OCI-M1 (cell line): Measurements from ENCODE around the gene FRMD3.

Experiments used
- DNase-seq: peaks from one replicate; lab custom pipeline; 2025; lab: John Stamatoyannopoulos, UW

The FRMD3 gene

GRCh38 chr9:83473488-83473971 lies 64.7 kb downstream of the FRMD3 start:
- peak; percentile 60 for DNase-seq

GRCh38 chr9:83472764-83473163 lies 65.4 kb downstream of the FRMD3 start:
- peak; percentile 17 for DNase-seq

- DNase-seq, result no peak
These were observed 66.0 kb downstream of the FRMD3 start for GRCh38 chr9:83472221-83472665.

DNA sequence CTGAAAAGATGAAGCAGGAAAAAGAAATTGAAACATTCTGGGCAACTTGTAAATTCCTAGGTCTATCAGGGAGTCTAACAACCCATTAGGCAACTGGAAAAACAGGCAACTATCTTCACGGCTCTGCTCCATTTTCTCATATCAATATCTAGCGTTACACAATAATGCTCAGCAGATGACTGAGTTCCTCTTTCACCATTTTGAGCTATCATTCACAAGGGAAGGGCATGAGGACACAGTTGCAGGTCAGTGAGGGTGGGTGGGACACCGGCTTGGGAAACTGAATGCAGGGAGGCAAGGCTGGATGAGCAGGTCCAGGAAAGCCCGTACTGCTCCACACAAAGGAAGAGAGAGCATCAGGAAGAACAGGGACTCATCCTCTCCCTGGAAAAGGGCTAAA lies 67.0 kb downstream of the FRMD3 start:
- DNase-seq, result peak; percentile 58

GRCh38 chr9:83469722-83470121 lies 68.5 kb downstream of the FRMD3 start:
- no peak for DNase-seq

- no peak for DNase-seq
These were observed 69.4 kb downstream of the FRMD3 start for GRCh38 chr9:83468821-83469220.

DNA sequence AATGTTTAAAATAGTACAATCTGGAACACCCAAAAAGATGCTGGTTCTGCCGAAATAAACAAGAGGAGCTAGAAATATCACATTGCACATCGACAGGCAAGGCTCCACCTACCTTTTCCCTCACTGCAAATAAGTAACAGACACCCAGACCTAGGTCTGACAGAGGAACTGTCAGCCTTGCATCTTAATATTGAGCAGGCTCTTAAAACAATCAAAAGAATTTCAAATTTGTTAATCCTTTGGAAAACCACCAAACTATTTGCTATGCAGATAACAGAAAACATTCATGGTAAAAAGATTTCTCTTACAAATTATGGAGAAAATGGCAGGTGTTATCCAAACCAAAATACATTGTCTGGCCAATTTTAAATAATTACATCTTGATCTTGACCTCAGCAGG lies 71.3 kb downstream of the FRMD3 start:
- no peak for DNase-seq

DNA sequence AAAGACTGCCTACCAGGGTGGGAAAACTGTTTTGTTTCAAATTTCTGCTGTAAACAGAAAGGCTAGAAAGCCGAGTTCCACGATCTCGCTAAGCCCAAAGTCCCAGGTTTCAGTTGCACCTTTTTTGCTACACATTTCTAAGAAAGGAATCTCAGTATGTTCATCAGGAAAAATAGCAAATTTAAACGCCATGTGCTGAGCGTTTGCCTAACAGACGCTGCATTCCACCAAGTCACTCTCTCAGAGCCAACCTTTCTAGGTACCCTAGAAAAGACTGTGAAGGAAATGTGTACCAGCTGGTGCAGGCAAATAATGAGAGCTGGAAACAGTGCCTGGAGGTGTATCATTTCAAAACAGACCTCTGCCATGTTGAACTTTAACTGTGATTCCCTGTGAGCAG lies 71.8 kb downstream of the FRMD3 start:
- no peak for DNase-seq

DNA sequence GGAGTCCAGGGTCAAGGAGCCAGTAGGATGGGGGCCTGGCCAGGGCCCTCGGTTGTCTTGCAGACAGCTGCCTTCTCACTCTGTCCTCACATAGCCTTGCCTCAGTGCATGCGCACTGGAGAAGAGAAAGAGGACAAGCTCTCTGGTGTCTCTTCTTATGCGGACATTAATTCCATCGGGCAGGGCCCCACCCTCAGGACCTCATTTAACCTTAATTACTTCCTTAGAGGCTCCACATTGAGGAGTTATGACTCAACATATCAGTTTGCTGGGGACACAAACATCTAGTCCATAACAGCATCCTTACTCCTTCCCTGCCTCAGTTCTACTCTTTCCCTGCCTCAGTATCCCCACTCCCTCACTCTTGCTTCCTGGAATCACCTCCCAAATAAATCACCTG lies 78.4 kb downstream of the FRMD3 start:
- DNase-seq, result no peak

DNA sequence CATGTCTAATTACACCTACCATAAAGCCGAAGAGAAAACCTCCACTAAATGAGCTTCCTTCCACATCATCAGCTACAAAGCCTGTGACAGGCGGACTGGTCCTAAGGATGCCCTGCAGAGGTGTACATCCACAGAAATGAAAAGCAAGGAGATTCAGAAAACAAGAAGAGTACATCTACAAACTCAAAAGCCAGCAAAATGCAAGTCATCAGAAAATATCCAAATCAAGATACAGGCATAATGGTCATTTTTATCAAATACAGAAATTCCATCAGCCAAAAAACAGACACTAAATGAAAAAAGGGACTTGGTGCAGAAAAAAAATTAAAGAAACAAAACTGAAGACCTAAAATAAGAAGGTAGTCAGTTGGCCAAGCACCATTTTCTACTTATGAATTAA lies 79.7 kb downstream of the FRMD3 start:
- no peak for DNase-seq

DNA sequence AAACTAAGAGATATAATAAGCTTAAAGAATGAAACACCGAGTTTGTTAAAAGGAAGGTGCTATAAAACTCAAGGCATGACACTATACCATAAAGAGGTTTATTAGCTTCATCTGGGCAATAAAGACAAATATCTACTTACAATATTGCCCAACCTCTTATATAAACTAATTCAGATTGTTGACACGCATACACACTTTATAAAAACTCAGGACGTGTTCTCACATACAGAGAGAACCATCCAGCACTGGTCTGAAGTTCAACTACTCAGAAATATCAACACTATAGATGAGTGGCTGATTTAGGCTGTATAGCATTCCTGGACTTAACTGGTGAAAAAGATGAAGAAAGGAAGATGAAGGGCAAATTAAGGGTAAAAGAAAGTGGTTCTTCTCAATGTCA lies 81.2 kb downstream of the FRMD3 start:
- DNase-seq, result no peak

GRCh38 chr9:83456226-83456625 lies 82.0 kb downstream of the FRMD3 start:
- no peak for DNase-seq

DNA sequence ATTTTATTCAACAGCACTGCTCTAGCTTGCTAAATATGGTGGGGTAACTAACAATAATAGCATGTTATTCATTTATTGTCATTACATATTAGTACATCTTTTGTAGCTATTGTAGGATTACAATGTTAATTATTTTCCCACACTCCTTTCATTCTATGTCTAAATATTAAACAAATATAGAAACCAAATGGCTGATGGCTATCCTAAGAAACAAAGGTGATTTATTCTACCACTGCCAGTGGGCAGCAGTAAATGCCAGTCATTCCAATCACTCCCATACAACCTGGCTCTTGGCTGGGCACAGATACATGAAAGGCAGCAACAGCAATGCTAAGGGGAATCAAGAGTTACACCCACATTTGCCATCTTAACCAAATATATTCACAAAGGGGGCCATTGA lies 84.1 kb downstream of the FRMD3 start:
- DNase-seq, result no peak

GRCh38 chr9:83451308-83451707 lies 86.9 kb downstream of the FRMD3 start:
- DNase-seq, result no peak

GRCh38 chr9:83449983-83450382 lies 88.2 kb downstream of the FRMD3 start:
- DNase-seq, result no peak

DNA sequence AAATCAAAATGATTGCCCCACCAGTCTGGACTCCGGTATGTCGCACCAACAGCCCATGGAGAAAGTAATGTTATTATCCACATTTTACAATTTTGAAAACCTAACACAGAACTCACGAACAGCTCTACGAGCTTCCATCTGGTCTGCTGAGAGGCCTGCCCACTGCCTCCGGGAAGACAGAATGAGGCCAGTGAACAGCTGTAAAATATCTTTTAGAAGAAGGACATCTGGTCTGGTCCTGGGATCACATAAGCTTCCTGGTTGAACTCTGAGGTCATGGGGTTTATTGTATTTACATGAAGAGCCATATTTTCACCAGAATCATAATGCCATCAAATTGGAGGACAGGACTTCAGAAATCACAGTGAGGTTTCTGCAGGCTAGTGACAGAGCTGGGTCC lies 89.0 kb downstream of the FRMD3 start:
- no peak for DNase-seq

DNA sequence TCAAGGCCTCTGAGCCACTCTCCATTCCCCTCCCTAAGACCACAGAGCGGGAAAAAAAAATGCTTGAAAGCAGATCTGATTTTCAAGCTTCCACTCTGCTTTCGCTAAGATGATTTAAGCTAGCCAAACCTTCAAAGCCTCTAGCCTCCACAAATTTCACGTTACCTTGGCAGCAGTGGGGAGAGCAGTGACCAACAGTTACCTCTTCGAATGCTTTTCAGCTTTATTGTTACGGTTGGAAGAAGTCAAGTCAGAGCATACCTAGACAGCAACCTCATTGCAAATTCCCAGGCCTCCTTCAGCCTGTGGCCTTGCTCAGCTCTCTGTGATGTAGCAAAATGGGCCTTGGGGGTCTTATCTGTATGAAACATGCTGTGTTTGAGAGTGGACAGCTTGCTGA lies 89.6 kb downstream of the FRMD3 start:
- DNase-seq, result no peak

DNA sequence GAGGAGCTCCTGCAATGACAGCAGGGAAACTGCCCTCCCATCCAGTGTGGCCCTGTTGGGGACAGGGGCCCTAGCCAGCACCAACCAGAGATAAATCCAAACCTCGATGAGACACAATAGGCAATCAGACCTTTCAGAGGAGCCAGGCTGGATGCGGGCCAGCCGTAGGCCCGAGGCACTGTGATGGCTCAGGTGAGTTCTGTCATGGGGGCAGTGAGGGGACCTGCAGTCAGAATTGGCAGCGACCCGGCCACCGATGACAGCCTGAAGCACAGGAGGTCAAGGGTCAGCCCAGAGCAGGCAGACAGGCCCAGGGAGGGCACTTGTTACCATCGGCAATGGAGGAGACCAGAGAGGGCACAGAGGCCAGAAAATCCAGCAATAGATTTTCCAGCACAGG lies 90.8 kb downstream of the FRMD3 start:
- DNase-seq, result no peak

DNA sequence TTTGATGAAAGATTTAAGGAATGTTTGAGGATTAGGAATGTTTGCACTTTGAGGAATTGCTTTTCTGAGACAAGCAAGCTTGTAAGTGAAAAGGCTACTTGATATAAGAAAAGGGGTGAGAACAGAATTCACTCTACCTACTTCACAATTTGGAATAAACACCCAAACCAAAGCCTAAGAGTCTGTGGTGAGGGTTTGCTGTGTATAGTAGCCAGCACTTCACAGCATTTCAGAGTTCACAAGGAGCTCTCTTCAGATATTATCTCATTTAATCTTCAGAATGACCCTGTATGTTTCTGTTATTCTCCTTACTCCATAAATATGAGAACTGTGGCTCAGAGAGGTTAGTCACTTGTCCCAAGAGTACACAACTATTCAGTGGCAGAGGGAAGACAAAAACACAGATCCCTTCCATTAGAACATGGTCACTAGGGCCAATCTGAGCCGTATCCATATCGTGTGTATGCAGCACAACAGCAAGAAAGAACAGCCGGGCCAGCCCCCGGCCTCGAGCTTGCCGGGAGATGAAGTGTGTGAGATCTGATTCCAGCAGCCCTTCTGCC lies 92.4 kb downstream of the FRMD3 start:
- DNase-seq, result no peak

- DNase-seq, result no peak
These were observed 94.1 kb downstream of the FRMD3 start for GRCh38 chr9:83444110-83444509.

DNA sequence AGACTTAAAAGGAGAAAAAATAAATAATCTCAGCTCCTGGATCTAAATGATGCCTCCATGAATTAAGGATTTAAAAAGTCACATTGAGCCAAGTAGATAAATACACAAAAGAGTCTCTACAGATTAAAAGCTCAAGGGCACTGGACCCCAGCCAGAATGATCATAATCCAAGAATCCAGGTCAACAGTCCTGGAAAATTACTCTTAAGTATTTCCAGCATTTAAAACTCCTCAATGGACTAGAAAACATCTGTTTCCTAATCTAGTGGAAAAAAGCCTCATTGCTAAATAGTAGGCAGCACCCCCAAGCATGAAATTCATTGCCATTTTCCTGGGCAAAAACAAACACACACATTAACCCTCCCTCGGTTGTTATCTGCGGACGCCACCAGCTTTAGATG lies 96.8 kb downstream of the FRMD3 start:
- no peak for DNase-seq

DNA sequence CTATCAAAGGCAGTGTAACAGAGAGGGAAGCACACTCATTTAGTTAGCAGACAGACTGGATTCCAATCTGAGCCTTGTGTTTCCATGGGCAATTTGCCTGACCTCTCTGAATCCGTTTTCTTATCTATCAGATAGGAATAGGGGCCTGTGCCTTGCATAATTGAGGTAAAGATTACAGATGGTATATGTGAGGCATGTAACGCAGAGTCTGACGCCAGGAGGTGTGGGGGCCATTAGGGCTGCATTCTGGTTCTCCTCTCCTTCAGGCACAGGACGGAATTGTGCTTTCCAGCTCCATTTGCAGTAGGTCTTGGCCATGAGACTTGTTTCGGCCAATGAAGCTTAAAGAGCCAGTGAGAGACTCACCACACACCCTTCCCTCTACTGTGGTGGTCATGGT lies 97.6 kb downstream of the FRMD3 start:
- DNase-seq, result no peak

GRCh38 chr9:83435301-83435700 lies 102.9 kb downstream of the FRMD3 start:
- DNase-seq, result no peak

GRCh38 chr9:83434254-83434653 lies 103.9 kb downstream of the FRMD3 start:
- DNase-seq, result no peak

GRCh38 chr9:83433846-83434245 lies 104.4 kb downstream of the FRMD3 start:
- no peak for DNase-seq
